Measurements from ENCODE around the gene TOP2B.

Gene TOP2B

DNA sequence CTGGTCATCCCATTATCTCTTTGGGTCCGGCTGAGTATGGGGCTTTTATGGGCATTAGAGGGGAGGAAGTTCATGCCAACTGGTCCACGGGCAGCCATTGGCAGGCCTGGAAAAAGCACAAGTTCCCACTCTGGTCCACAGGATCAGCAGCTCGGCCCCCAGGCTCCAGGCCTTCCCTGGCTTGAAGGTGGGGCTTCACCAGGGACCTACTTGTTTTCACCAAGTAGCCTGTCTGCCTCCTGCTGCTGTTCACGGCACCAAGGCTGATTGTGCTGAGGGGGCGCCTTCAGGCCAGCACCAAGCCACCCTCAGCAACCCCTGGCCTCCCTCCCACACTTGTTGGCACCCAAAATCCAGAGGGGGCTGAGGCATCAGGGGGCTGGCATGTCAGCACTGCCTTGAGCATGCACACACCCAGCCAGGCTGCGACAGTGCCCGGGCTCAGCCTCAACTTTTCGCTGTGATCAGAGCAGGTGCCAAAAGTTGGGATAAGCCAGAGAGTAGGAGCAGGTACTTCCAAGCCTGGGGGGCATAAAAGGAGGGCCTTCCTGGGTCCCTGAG is 9.1 kb upstream of the TOP2B start:
- no peak overlapping the region for H3K4me3 ChIP-seq (ENCODE audit: low read length in 2 of 2)
- no peak overlapping the region for H3K9ac ChIP-seq (ENCODE audit: low read length in 2 of 2)
- H3K27me3 ChIP-seq (ENCODE audit: control insufficient read depth in 1 of 2, insufficient read depth in 2 of 2, low read length in 2 of 2), result peaks cover 0 to 2% of the 10 kb centered on the region in 2 donors
- no peak overlapping the region for H3K27ac ChIP-seq (ENCODE audit: low read length)
- no peaks in the 10 kb centered on the region for H3K9me3 ChIP-seq (ENCODE audit: control insufficient read depth in 2 of 2, low read length in 2 of 2)
- H3K36me3 ChIP-seq (ENCODE audit: control insufficient read depth in 2 of 2, insufficient read depth in 2 of 2, low read length in 2 of 2), result no peaks in the 10 kb centered on the region
- no peaks in the 10 kb centered on the region for H3K4me1 ChIP-seq (ENCODE audit: control insufficient read depth, insufficient read depth, low read length)

DNA sequence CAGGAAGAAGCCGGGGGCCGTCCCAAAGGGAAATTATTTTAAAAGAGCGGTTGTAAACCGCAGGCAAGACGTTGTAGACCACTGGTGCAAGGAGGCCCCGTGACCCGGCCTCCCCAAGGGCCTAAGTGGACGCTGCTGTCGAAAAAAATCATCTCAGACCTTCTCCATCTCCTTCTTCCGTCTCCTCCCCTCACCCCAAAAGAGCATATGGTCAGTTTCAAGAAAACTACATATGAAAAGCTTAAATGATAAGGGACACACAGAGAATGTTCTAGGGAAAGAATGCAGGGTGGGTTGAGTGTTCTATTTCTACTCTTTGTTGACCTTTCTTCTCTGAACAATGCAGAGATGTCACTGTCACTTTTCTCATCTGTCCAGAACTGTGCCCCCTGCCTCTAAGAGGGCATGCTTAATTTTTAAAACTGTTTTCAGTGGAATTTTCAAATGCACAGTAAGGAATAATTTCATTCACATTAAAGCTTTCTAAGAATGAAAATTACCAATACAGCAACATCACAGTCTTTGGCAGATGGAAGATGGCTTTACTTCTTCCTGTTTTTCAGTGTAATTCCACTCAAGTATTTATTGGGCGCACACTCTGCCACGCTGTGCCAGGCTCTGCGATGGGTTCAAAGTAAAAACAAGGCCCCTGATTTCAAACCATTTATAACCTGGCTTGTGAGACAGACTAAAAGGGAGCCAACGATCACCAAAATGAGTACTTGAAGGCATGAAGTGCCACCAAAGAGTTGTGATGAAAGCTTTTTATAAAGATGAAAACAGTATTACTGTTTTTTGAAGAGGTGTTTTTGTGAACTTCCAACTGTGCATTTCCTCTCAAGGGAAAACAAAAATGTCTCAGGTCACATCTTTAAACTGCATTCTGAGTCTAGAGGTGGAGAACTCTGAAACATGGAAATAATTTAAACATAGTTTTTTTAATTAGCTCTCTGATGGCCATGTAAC is 891 bp upstream of the TOP2B start:
- Histone ChIP-seq H3K9me3 (ENCODE audit: control insufficient read depth in 2 of 2, low read length in 2 of 2) (no peaks in the 10 kb centered on the region), H3K4me1 (ENCODE audit: control insufficient read depth, insufficient read depth, low read length) (peaks cover 8% of the 10 kb centered on the region), H3K9ac (ENCODE audit: low read length in 2 of 2) (peak overlapping the region; percentile 68 to 79), H3K27ac (ENCODE audit: low read length) (peak overlapping the region; percentile 73), H3K27me3 (ENCODE audit: control insufficient read depth in 1 of 2, insufficient read depth in 2 of 2, low read length in 2 of 2) (no peaks in the 10 kb centered on the region), H3K4me3 (ENCODE audit: low read length in 2 of 2) (peak overlapping the region; percentile 83 to 85), H3K36me3 (ENCODE audit: control insufficient read depth in 2 of 2, insufficient read depth in 2 of 2, low read length in 2 of 2) (no peaks in the 10 kb centered on the region)

DNA sequence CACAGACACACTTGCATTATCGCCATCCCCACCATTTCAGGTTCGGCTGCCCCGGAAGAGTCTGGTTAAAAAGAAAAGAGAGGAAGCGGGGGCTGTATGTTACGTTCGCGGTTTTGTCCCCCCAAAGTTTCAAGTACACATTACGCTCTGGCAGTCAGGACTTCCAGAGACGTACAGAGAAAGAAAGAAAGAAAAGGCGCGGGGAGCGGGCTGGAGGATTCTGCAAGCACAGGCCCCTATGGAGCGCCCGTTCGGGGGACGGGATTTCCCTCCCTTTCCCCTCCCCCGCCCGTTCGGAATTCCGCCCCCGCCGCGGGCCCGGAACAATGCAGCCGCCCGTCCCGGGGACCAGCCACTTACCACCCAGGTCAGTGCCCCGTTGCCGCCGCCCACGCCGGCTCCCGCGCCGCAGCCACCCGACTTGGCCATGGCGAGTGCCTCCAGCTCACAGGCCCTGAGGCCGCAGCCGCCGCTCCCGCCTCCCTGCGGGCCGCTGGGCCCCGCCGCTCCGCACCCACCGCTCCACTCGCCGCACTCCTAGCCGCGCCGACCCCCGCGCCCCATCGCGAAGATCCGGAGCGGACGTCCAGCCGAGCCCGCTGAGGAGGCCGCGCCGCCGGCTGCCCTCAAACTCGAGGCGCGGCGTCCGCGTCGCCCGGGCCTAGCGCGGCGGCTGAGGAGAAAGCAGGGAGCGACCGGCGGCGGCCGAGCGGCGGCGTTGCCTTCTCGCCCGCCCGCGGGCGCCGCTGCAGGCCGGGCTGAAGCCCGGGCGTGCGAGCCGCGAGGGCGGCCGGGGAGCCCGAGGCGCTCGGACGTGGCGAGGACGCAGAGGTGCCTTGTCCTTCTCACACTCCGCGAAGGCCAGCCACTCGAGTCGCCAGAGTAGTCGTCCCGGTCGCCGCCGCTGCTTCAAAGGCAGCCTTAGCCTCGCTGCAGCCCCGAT is 567 bp downstream of the TOP2B start:
- H3K9me3 ChIP-seq (ENCODE audit: control insufficient read depth in 2 of 2, low read length in 2 of 2), result no peaks in the 10 kb centered on the region
- peak overlapping the region; percentile 73 for H3K27ac ChIP-seq (ENCODE audit: low read length)
- no peaks in the 10 kb centered on the region for H3K27me3 ChIP-seq (ENCODE audit: control insufficient read depth in 1 of 2, insufficient read depth in 2 of 2, low read length in 2 of 2)
- peak overlapping the region; percentile 84 to 85 for H3K4me3 ChIP-seq (ENCODE audit: low read length in 2 of 2)
- peak overlapping the region; percentile 74 to 79 for H3K9ac ChIP-seq (ENCODE audit: low read length in 2 of 2)
- no peaks in the 10 kb centered on the region for H3K36me3 ChIP-seq (ENCODE audit: control insufficient read depth in 2 of 2, insufficient read depth in 2 of 2, low read length in 2 of 2)
- peaks cover 8% of the 10 kb centered on the region for H3K4me1 ChIP-seq (ENCODE audit: control insufficient read depth, insufficient read depth, low read length)

GRCh38 chr3:25663347-25663868 is 1.3 kb downstream of the TOP2B start:
- H3K4me3 ChIP-seq (ENCODE audit: low read length in 2 of 2), result peak overlapping the region; percentile 84 to 85
- H3K27ac ChIP-seq (ENCODE audit: low read length), result peak overlapping the region; percentile 73
- no peaks in the 10 kb centered on the region for H3K36me3 ChIP-seq (ENCODE audit: control insufficient read depth in 2 of 2, insufficient read depth in 2 of 2, low read length in 2 of 2)
- H3K9ac ChIP-seq (ENCODE audit: low read length in 2 of 2), result peak overlapping the region; percentile 74 to 79
- H3K27me3 ChIP-seq (ENCODE audit: control insufficient read depth in 1 of 2, insufficient read depth in 2 of 2, low read length in 2 of 2), result no peaks in the 10 kb centered on the region
- H3K9me3 ChIP-seq (ENCODE audit: control insufficient read depth in 2 of 2, low read length in 2 of 2), result no peaks in the 10 kb centered on the region
- peaks cover 8% of the 10 kb centered on the region for H3K4me1 ChIP-seq (ENCODE audit: control insufficient read depth, insufficient read depth, low read length)

- peak overlapping the region; percentile 73 for H3K27ac ChIP-seq (ENCODE audit: low read length)
- H3K9me3 ChIP-seq (ENCODE audit: control insufficient read depth in 2 of 2, low read length in 2 of 2), result no peaks in the 10 kb centered on the region
- no peaks in the 10 kb centered on the region for H3K36me3 ChIP-seq (ENCODE audit: control insufficient read depth in 2 of 2, insufficient read depth in 2 of 2, low read length in 2 of 2)
- peak overlapping the region; percentile 74 to 79 for H3K9ac ChIP-seq (ENCODE audit: low read length in 2 of 2)
- peak overlapping the region; percentile 84 to 85 for H3K4me3 ChIP-seq (ENCODE audit: low read length in 2 of 2)
- no peaks in the 10 kb centered on the region for H3K27me3 ChIP-seq (ENCODE audit: control insufficient read depth in 1 of 2, insufficient read depth in 2 of 2, low read length in 2 of 2)
- peaks cover 8% of the 10 kb centered on the region for H3K4me1 ChIP-seq (ENCODE audit: control insufficient read depth, insufficient read depth, low read length)
Measured at GRCh38 chr3:25662736-25663320, 1.9 kb downstream of the TOP2B start.

DNA sequence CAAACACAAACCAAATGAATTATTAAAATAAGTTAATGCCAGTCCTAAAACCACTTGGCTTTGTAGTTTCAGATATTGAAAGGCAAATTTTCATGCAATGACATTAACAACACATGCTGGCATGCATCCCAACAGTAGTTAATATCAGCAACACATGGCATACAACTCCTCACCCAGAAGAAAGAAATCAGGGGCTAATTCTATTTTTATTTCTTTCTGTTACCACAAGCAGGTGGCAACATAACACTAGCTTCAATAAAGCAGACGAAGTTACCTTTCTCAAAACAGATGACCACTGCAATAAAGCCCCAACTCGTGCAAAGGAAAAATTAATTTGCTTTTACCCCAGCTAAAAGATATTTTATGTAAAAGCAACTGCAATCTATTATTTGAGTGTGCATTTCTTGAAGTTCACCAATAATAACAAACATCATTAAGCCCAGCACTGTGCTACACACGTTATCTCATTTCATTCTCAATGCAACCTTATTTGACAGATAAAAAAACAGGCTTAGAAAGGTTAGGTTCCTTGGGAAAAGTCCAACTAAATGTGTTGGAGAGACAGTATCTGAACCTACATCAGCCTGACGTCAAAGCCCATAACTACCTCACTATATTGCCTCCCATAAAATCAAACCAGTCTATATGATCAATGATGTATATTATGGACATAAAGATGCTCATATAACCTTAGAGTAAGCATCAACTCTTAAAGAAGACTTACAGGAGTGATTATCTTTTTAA is 2.8 kb downstream of the TOP2B start:
- Histone ChIP-seq H3K4me1 (ENCODE audit: control insufficient read depth, insufficient read depth, low read length) (peaks cover 8% of the 10 kb centered on the region), H3K4me3 (ENCODE audit: low read length in 2 of 2) (peak overlapping the region; percentile 58 to 85), H3K9me3 (ENCODE audit: control insufficient read depth in 2 of 2, low read length in 2 of 2) (no peaks in the 10 kb centered on the region), H3K36me3 (ENCODE audit: control insufficient read depth in 2 of 2, insufficient read depth in 2 of 2, low read length in 2 of 2) (no peaks in the 10 kb centered on the region), H3K27me3 (ENCODE audit: control insufficient read depth in 1 of 2, insufficient read depth in 2 of 2, low read length in 2 of 2) (no peaks in the 10 kb centered on the region), H3K27ac (ENCODE audit: low read length) (no peak overlapping the region), H3K9ac (ENCODE audit: low read length in 2 of 2) (peak overlapping the region in 1 of 2 donors; percentile 6)

DNA sequence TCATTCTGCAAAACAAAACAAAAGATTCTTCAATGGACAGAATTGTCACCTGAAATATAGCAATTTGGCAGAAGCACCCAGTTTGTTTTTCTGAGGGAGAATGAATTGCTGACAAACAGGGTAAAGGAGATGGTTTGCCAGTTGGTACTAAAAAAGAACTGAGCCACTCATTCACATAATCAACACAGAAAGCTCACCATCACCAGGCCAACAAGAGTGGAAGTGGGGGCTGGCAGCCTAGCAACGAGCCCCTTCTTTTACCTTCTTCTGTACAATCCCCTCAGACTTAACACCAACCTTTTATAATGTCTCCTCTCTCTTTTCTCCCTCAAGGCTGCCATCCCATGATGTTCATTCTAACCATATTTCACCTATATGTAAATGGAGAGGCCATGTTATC is 5.9 kb downstream of the TOP2B start:
- Histone ChIP-seq H3K9ac (ENCODE audit: low read length in 2 of 2) (no peak overlapping the region), H3K27ac (ENCODE audit: low read length) (no peak overlapping the region), H3K4me1 (ENCODE audit: control insufficient read depth, insufficient read depth, low read length) (peaks cover 5% of the 10 kb centered on the region), H3K36me3 (ENCODE audit: control insufficient read depth in 2 of 2, insufficient read depth in 2 of 2, low read length in 2 of 2) (no peaks in the 10 kb centered on the region), H3K9me3 (ENCODE audit: control insufficient read depth in 2 of 2, low read length in 2 of 2) (no peaks in the 10 kb centered on the region), H3K27me3 (ENCODE audit: control insufficient read depth in 1 of 2, insufficient read depth in 2 of 2, low read length in 2 of 2) (no peaks in the 10 kb centered on the region), H3K4me3 (ENCODE audit: low read length in 2 of 2) (no peak overlapping the region)

GRCh38 chr3:25657293-25657692 is 7.4 kb downstream of the TOP2B start:
- no peaks in the 10 kb centered on the region for H3K27me3 ChIP-seq (ENCODE audit: control insufficient read depth in 1 of 2, insufficient read depth in 2 of 2, low read length in 2 of 2)
- H3K27ac ChIP-seq (ENCODE audit: low read length), result no peak overlapping the region
- H3K9ac ChIP-seq (ENCODE audit: low read length in 2 of 2), result no peak overlapping the region
- H3K4me1 ChIP-seq (ENCODE audit: control insufficient read depth, insufficient read depth, low read length), result peaks cover 5% of the 10 kb centered on the region
- H3K9me3 ChIP-seq (ENCODE audit: control insufficient read depth in 2 of 2, low read length in 2 of 2), result no peaks in the 10 kb centered on the region
- no peak overlapping the region for H3K4me3 ChIP-seq (ENCODE audit: low read length in 2 of 2)
- H3K36me3 ChIP-seq (ENCODE audit: control insufficient read depth in 2 of 2, insufficient read depth in 2 of 2, low read length in 2 of 2), result no peaks in the 10 kb centered on the region

- H3K4me3 ChIP-seq (ENCODE audit: low read length in 2 of 2), result no peak overlapping the region
- no peaks in the 10 kb centered on the region for H3K9me3 ChIP-seq (ENCODE audit: control insufficient read depth in 2 of 2, low read length in 2 of 2)
- no peaks in the 10 kb centered on the region for H3K4me1 ChIP-seq (ENCODE audit: control insufficient read depth, insufficient read depth, low read length)
- H3K27ac ChIP-seq (ENCODE audit: low read length), result no peak overlapping the region
- H3K27me3 ChIP-seq (ENCODE audit: control insufficient read depth in 1 of 2, insufficient read depth in 2 of 2, low read length in 2 of 2), result no peaks in the 10 kb centered on the region
- H3K9ac ChIP-seq (ENCODE audit: low read length in 2 of 2), result no peak overlapping the region
- no peaks in the 10 kb centered on the region for H3K36me3 ChIP-seq (ENCODE audit: control insufficient read depth in 2 of 2, insufficient read depth in 2 of 2, low read length in 2 of 2)
Measured at GRCh38 chr3:25655659-25656058, 9.0 kb downstream of the TOP2B start.

Data from stomach smooth muscle (tissue), 2 donors.